ENCODE results near the gene ODR4. TPM values are rescaled to one million over a fixed set of nuclear protein-coding genes. Genes with fewer than 3 reads are reported as not detected.
"Not testable (repeated sequence)": the region's sequence is repeated elsewhere in the genome, so short reads cannot be mapped to it uniquely, and the experiment has no call there.

The ODR4 gene
- total RNA-seq, 4 donors from 2014 or later, result 12.8 to 39.8 (median 19.9) TPM

GRCh38 chr1:186390925-186391324, 15.3 kb downstream of the ODR4 start:
- DNase-seq (ENCODE audit: low spot score in 2 of 2), result no peak
- Histone ChIP-seq H3K36me3 (peaks cover 73% of the 10 kb centered on the region), H3K27me3 (no peaks in the 10 kb centered on the region), H3K4me3 (no peak overlapping the region), H3K9me3 (no peaks in the 10 kb centered on the region), H3K4me1 (no peaks in the 10 kb centered on the region), H3K27ac (no peak overlapping the region)
- 95% methylated on average over 1 of the region's 1 CpG for WGBS
- TF ChIP-seq EP300 (IDR thresholded peaks at IDR 0.05), result no peak
- no peak for TF ChIP-seq POLR2AphosphoS5 (IDR thresholded peaks at IDR 0.05)
- TF ChIP-seq CTCF (IDR thresholded peaks at IDR 0.05), result no peak
- no peak for TF ChIP-seq POLR2A (IDR thresholded peaks at IDR 0.05)

- Histone ChIP-seq H3K27ac (no peak overlapping the region), H3K36me3 (peaks cover 82% of the 10 kb centered on the region)
These were observed 16.2 kb downstream of the ODR4 start for GRCh38 chr1:186391841-186392240.

GRCh38 chr1:186392711-186393110, 17.1 kb downstream of the ODR4 start:
- not testable (repeated sequence) for H3K9me3 ChIP-seq; H3K27me3 ChIP-seq; H3K4me1 ChIP-seq; DNase-seq (ENCODE audit: low spot score in 2 of 2); H3K4me3 ChIP-seq; H3K27ac ChIP-seq
- 83% methylated on average over 6 of the region's 6 CpGs for WGBS
- H3K36me3 ChIP-seq, result peaks cover 91% of the 10 kb centered on the region

More at GRCh38 chr1:186391841-186392240, 16.2 kb downstream of the ODR4 start:
- WGBS, result 89% methylated on average over 4 of the region's 4 CpGs
- no peak for TF ChIP-seq POLR2A (IDR thresholded peaks at IDR 0.05)
- TF ChIP-seq POLR2AphosphoS5 (IDR thresholded peaks at IDR 0.05), result no peak
- no peak for TF ChIP-seq EP300 (IDR thresholded peaks at IDR 0.05)
- no peak for TF ChIP-seq CTCF (IDR thresholded peaks at IDR 0.05)
- Histone ChIP-seq H3K27me3 (no peaks in the 10 kb centered on the region), H3K4me1 (no peaks in the 10 kb centered on the region), H3K4me3 (no peak overlapping the region), H3K9me3 (no peaks in the 10 kb centered on the region)
- no peak for DNase-seq (ENCODE audit: low spot score in 2 of 2)

GRCh38 chr1:186401446-186401845, 25.8 kb downstream of the ODR4 start:
- 94% methylated on average over 2 of the region's 2 CpGs for WGBS
- not testable (repeated sequence) for DNase-seq (ENCODE audit: low spot score in 2 of 2); H3K27ac ChIP-seq; H3K4me1 ChIP-seq; H3K27me3 ChIP-seq; H3K4me3 ChIP-seq; H3K9me3 ChIP-seq
- H3K36me3 ChIP-seq, result peaks cover 64% of the 10 kb centered on the region

DNA sequence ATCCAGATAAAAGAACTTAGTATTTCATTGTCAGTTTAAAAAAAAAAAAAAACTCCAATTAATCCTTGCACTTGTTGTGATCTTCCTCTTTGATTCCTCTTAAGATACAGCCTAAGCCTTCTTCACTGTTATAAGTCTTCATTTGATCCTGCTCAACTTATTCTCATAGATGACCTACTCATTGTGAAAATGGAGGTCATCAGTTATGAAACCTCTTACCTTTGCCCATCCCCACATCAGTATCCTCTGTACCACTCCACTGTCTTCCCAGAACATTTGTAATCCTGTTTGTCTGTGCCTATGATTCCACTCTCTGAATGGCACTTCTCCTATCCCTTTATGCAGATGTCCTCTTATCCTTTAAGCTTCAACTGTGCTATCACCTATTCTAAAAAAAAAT, 28.0 kb downstream of the ODR4 start:
- Histone ChIP-seq H3K9me3 (no peaks in the 10 kb centered on the region), H3K4me1 (no peaks in the 10 kb centered on the region), H3K4me3 (no peak overlapping the region), H3K27ac (no peak overlapping the region), H3K36me3 (peaks cover 62% of the 10 kb centered on the region), H3K27me3 (no peaks in the 10 kb centered on the region)
- DNase-seq (ENCODE audit: low spot score in 2 of 2), result no peak
- TF ChIP-seq EP300 (IDR thresholded peaks at IDR 0.05), result no peak

GRCh38 chr1:186404454-186405051, 28.9 kb downstream of the ODR4 start:
- Histone ChIP-seq H3K36me3 (peaks cover 63% of the 10 kb centered on the region), H3K9me3 (no peaks in the 10 kb centered on the region), H3K27ac (no peak overlapping the region), H3K4me1 (no peaks in the 10 kb centered on the region), H3K4me3 (no peak overlapping the region), H3K27me3 (no peaks in the 10 kb centered on the region)
- TF ChIP-seq CTCF (IDR thresholded peaks at IDR 0.05), result peak; percentile 38 to 49
- TF ChIP-seq POLR2A (IDR thresholded peaks at IDR 0.05), result no peak
- WGBS, result 37% methylated on average over 5 of the region's 5 CpGs
- no peak for DNase-seq (ENCODE audit: low spot score in 2 of 2)

DNA sequence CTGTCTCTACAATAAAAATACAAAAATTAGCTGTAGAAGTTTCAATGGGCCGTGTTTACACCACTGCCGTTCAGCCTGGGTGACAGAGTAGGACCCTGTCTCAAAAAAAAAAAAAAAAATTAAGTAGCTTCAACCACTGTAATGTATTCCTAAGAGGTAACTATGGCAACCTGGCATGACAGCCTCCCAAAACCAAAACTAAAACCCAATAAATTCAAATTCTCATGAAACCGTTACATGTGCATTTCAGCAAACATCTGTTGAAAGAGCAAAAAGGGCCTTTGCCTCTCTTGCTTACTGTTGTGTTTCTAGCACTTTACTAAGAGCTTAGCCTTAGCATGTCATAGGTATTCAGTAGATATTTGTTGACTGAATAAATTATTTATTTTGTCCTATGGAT, 33.5 kb downstream of the ODR4 start:
- no peaks in the 10 kb centered on the region for H3K9me3 ChIP-seq
- no peak overlapping the region for H3K27ac ChIP-seq
- H3K36me3 ChIP-seq, result peaks cover 62% of the 10 kb centered on the region
- 82% methylated on average over 3 of the region's 3 CpGs for WGBS
- TF ChIP-seq CTCF (IDR thresholded peaks at IDR 0.05) (no peak), POLR2AphosphoS5 (IDR thresholded peaks at IDR 0.05) (no peak)
- H3K4me1 ChIP-seq, result no peaks in the 10 kb centered on the region
- H3K27me3 ChIP-seq, result no peaks in the 10 kb centered on the region
- H3K4me3 ChIP-seq, result no peak overlapping the region
- no peak for DNase-seq (ENCODE audit: low spot score in 2 of 2)

Data from suprapubic skin (tissue), 4 donors.